ENCODE data around the gene ACSM4.
"Not testable (repeated sequence)": the region's sequence is repeated elsewhere in the genome, so short reads cannot be mapped to it uniquely, and the experiment has no call there.

DNA sequence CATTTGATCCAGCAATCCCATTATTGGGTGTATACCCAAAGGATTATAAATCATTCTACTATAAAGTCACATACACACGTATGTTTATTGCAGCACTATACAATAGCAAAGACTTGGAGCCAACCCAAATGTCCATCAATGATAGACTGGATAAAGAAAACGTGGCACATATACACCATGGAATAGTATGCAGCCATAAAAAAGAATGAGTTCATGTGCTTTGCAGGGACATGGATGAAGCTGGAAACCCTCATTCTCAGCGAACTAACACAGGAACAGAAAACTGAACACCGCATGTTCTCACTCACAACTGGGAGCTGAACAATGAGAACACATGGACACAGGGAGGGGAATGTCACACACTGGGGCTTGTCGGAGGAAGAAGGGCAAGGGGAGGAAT, 33.9 kb downstream of the ACSM4 start:
- not testable (repeated sequence) for TF ChIP-seq POLR2A, EP300 (IDR thresholded peaks at IDR 0.05)
- TF ChIP-seq, protein P1, sequence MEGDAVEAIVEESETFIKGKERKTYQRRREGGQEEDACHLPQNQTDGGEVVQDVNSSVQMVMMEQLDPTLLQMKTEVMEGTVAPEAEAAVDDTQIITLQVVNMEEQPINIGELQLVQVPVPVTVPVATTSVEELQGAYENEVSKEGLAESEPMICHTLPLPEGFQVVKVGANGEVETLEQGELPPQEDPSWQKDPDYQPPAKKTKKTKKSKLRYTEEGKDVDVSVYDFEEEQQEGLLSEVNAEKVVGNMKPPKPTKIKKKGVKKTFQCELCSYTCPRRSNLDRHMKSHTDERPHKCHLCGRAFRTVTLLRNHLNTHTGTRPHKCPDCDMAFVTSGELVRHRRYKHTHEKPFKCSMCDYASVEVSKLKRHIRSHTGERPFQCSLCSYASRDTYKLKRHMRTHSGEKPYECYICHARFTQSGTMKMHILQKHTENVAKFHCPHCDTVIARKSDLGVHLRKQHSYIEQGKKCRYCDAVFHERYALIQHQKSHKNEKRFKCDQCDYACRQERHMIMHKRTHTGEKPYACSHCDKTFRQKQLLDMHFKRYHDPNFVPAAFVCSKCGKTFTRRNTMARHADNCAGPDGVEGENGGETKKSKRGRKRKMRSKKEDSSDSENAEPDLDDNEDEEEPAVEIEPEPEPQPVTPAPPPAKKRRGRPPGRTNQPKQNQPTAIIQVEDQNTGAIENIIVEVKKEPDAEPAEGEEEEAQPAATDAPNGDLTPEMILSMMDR (IDR thresholded peaks at IDR 0.05), result not testable (repeated sequence)
